H1 (cell line): ENCODE results near the gene CSGALNACT2. TPM values are rescaled to one million over a fixed set of nuclear protein-coding genes. Genes with fewer than 3 reads are reported as not detected.

ENCODE experiments used
- CTCF ChIA-PET: fragments of 300-600 bp; sonication (Branson Sonifier 250); formaldehyde crosslinking; loops from one replicate; lab custom pipeline; 2021; ENCODE audit not compliant: partially characterized antibody; lab: Charles Lee
- POLR2A ChIA-PET: fragments of 300-600 bp; sonication (Branson Sonifier 250); formaldehyde crosslinking; loops from one replicate; lab custom pipeline; 2021; ENCODE audit warnings: inconsistent platforms; ENCODE audit not compliant: partially characterized antibody; lab: Charles Lee
- DNase-seq, 2 experiments: peaks; one replicate each; pipeline versions ENCODE4 v3.0.0 to v3.0.0-alpha.2; 2010 to 2022; ENCODE audit warnings: low spot score in 2 of 2, low read depth in 1 of 2, mixed read lengths in 1 of 2
- FAIRE-seq: peaks from 2 replicates; lab custom pipeline; 2011; peaks lifted over from hg19 to GRCh38; lab: Jason Lieb, UNC
- H2AFZ ChIP-seq: 2 replicates; pipeline ENCODE4 v1.8.1; 2012; ENCODE audit warnings: low read length, inconsistent platforms
- H2AK5ac ChIP-seq: 2 replicates; pipeline ENCODE4 v1.6.1; 2013; ENCODE audit warnings: low read depth, low read length
- H2BK120ac ChIP-seq: replicated peaks from 2 replicates; pipeline ENCODE3; 2013; ENCODE audit warnings: low read depth, low read length, inconsistent platforms
- H2BK12ac ChIP-seq: 2 replicates; pipeline ENCODE4 v1.6.1; 2013; ENCODE audit warnings: low read depth, low read length
- H2BK15ac ChIP-seq: 2 replicates; pipeline ENCODE4 v1.6.1; 2013; ENCODE audit warnings: low read length
- H2BK20ac ChIP-seq: 2 replicates; pipeline ENCODE4 v1.6.1; 2013; ENCODE audit warnings: low read length
- H2BK5ac ChIP-seq: 2 replicates; pipeline ENCODE4 v1.6.1; 2013; ENCODE audit warnings: low read depth, low read length
- H3K14ac ChIP-seq: 2 replicates; pipeline ENCODE4 v1.6.1; 2013; ENCODE audit warnings: inconsistent platforms; ENCODE audit not compliant: insufficient read length
- H3K18ac ChIP-seq: 2 replicates; pipeline ENCODE4 v1.6.1; 2013; ENCODE audit warnings: low read length; ENCODE audit errors: extremely low read depth
- H3K23ac ChIP-seq: 2 replicates; pipeline ENCODE4 v1.6.1; 2013; ENCODE audit warnings: inconsistent platforms; ENCODE audit not compliant: insufficient read length
- H3K23me2 ChIP-seq: 2 replicates; pipeline ENCODE4 v1.6.1; 2013; ENCODE audit warnings: low read depth, low read length
- H3K27ac ChIP-seq: 2 replicates; pipeline ENCODE4 v1.6.1; 2011; ENCODE audit warnings: low read depth, low read length, inconsistent platforms
- H3K27me3 ChIP-seq, 4 experiments: replicated peaks in 1 of 4; 1 replicate in 1 of 4; 2 replicates in 3 of 4; pipeline versions ENCODE4 v1.6.1 to v1.8.1; 2011 to 2013; ENCODE audit warnings: low read length in 3 of 4, mild to moderate bottlenecking in 3 of 4, inconsistent platforms in 2 of 4, mixed read lengths in 2 of 4, moderate library complexity in 1 of 4; ENCODE audit not compliant: control insufficient read depth in 3 of 4, insufficient read depth in 3 of 4; ENCODE audit errors: extremely low read depth in 1 of 4
- H3K36me3 ChIP-seq, 4 experiments: 2 replicates each; pipeline versions ENCODE4 v1.6.1 to v1.8.1; 2011 to 2013; ENCODE audit warnings: mild to moderate bottlenecking in 4 of 4, low read length in 3 of 4, moderate library complexity in 2 of 4, control low read depth in 1 of 4, inconsistent platforms in 1 of 4; ENCODE audit not compliant: insufficient read depth in 4 of 4, control insufficient read depth in 2 of 4
- H3K4ac ChIP-seq: replicated peaks from 2 replicates; pipeline ENCODE3; 2013; ENCODE audit warnings: low read length, low read depth, mixed read lengths, inconsistent platforms; ENCODE audit not compliant: insufficient read length
- H3K4me1 ChIP-seq, 4 experiments: replicated peaks in 1 of 4; 1 replicate in 1 of 4; 2 replicates in 3 of 4; pipeline versions ENCODE4 v1.6.1 to v1.8.1; 2011 to 2013; ENCODE audit warnings: low read length in 3 of 4, inconsistent platforms in 2 of 4, mixed read lengths in 1 of 4; ENCODE audit not compliant: insufficient read depth in 4 of 4, control insufficient read depth in 3 of 4
- H3K4me2 ChIP-seq, 2 experiments: 2 replicates each; pipeline versions ENCODE4 v1.6.1 to v1.8.1; 2011 to 2013; ENCODE audit warnings: low read depth in 2 of 2, low read length in 2 of 2, control low read depth in 1 of 2, inconsistent platforms in 1 of 2, mild to moderate bottlenecking in 1 of 2; ENCODE audit not compliant: insufficient read depth in 1 of 2
- H3K4me3 ChIP-seq, 4 experiments: fragments of 200-600, 300-600 bp in 1 of 4; sonication (generic), shearing (Covaris generic), sonication (Bioruptor Twin) in 1 of 4; 2 replicates each; pipeline versions ENCODE4 v1.5.1 to v1.8.1; 2011 to 2016; ENCODE audit warnings: low read length in 4 of 4, low read depth in 3 of 4, control low read depth in 2 of 4, inconsistent platforms in 2 of 4, mild to moderate bottlenecking in 2 of 4, mixed read lengths in 1 of 4, moderate library complexity in 1 of 4; ENCODE audit not compliant: insufficient read depth in 2 of 4; ENCODE audit errors: extremely low read depth in 1 of 4
- H3K56ac ChIP-seq: replicated peaks from 2 replicates; pipeline ENCODE3; 2013; ENCODE audit warnings: low read depth, mild to moderate bottlenecking, mixed read lengths, low read length, inconsistent platforms; ENCODE audit not compliant: insufficient read length
- H3K79me1 ChIP-seq: 2 replicates; pipeline ENCODE4 v1.6.1; 2013; ENCODE audit warnings: low read depth, low read length, control low read depth
- H3K79me2 ChIP-seq, 2 experiments: 2 replicates each; pipeline versions ENCODE4 v1.6.1 to v1.8.1; 2012 to 2013; ENCODE audit warnings: low read length in 2 of 2, mild to moderate bottlenecking in 2 of 2, inconsistent platforms in 1 of 2; ENCODE audit not compliant: insufficient read depth in 2 of 2, control insufficient read depth in 1 of 2
- H3K9ac ChIP-seq, 4 experiments: replicated peaks in 1 of 4; 1 replicate in 1 of 4; 2 replicates in 3 of 4; pipeline versions ENCODE4 v1.6.1 to v1.8.1; 2011 to 2013; ENCODE audit warnings: low read depth in 3 of 4, low read length in 3 of 4, control low read depth in 2 of 4, mild to moderate bottlenecking in 2 of 4, moderate library complexity in 2 of 4, inconsistent platforms in 1 of 4; ENCODE audit errors: extremely low read depth in 1 of 4
- H3K9me3 ChIP-seq, 2 experiments: 2 replicates each; pipeline versions ENCODE4 v1.6.1 to v1.8.1; 2012 to 2013; ENCODE audit warnings: mild to moderate bottlenecking in 2 of 2, moderate library complexity in 2 of 2, control low read depth in 1 of 2, inconsistent platforms in 1 of 2, low read depth in 1 of 2, low read length in 1 of 2, mixed read lengths in 1 of 2; ENCODE audit not compliant: insufficient read depth in 2 of 2
- H4K20me1 ChIP-seq, 2 experiments: replicated peaks in 1 of 2; 2 replicates each; pipeline versions ENCODE3 to v1.8.1; 2011 to 2013; ENCODE audit warnings: inconsistent platforms in 2 of 2, low read length in 2 of 2, mild to moderate bottlenecking in 1 of 2; ENCODE audit not compliant: insufficient read depth in 2 of 2, control insufficient read depth in 1 of 2
- H4K5ac ChIP-seq: 2 replicates; pipeline ENCODE4 v1.6.1; 2013; ENCODE audit warnings: low read length, low read depth, mixed read lengths, inconsistent platforms; ENCODE audit not compliant: insufficient read length
- H4K8ac ChIP-seq: 2 replicates; pipeline ENCODE4 v1.8.0; 2013; ENCODE audit warnings: mild to moderate bottlenecking, moderate library complexity, low read length, inconsistent platforms; ENCODE audit not compliant: insufficient read depth; ENCODE audit errors: extremely low read depth
- H4K91ac ChIP-seq: replicated peaks from 2 replicates; pipeline ENCODE3; 2013; ENCODE audit warnings: low read length, mixed read lengths, inconsistent platforms; ENCODE audit not compliant: insufficient read length
- CBX5 ChIP-seq: fragments of 300-800, 300-1000 bp; sonication (generic); IDR thresholded peaks from 2 replicates; pipeline ENCODE4 v1.7.1; 2016; ENCODE audit warnings: antibody characterized with exemption, low read length, low read depth
- CBX8 ChIP-seq: fragments of 300-800, 300-1000 bp; sonication (generic); IDR thresholded peaks from 2 replicates; pipeline ENCODE4 v1.7.1; 2016; ENCODE audit warnings: low read depth, low read length, borderline replicate concordance
- WGBS, 2 experiments: shearing (Covaris generic) in 1 of 2; methylation state at CpG; one replicate each; pipeline versions ENCODE4 v1.1.6 to v1.1.7; 2013 to 2015; ENCODE audit warnings: low lambda C conversion rate in 2 of 2, mixed read lengths in 2 of 2, inconsistent platforms in 1 of 2, low coverage in 1 of 2, missing lambda C conversion rate in 1 of 2; ENCODE audit not compliant: insufficient replicate concordance in 2 of 2, insufficient coverage in 1 of 2, insufficient read length in 1 of 2; ENCODE audit errors: extremely low coverage in 1 of 2, missing lambda C conversion rate in 1 of 2; 5-methylcytosine and 5-hydroxymethylcytosine counted together
- polyA plus RNA-seq, 7 experiments: library from polyadenylated mRNA; depleted of rRNA in 3 of 7; stranded (reverse) in 5 of 7; unstranded in 2 of 7; fragments of >200 nt in 5 of 7; fragments of 200-250 nt in 2 of 7; gene quantifications; 1 replicate in 5 of 7; 2 replicates in 1 of 7; 4 replicates in 1 of 7; pipeline versions ENCODE4 v1.2.1 to v1.2.3, GENCODE V29; 2011 to 2013; ENCODE audit warnings: missing spikeins in 2 of 7, mixed read lengths in 2 of 7
- total RNA-seq: library from RNA; stranded (reverse); fragmentation: NEBNext Ultra II Directional; extraction: Animal tissue kit (Norgen Biotek cat#: 25700); gene quantifications from 2 replicates; pipeline ENCODE4 v1.2.1, GENCODE V29; 2021

The CSGALNACT2 gene
- total and polyA plus RNA-seq, 2 of the 8 experiments (the other 6 are each of a cell fraction or from before 2014, with no cell fraction given) = 2.6 to 5.3 TPM

DNA sequence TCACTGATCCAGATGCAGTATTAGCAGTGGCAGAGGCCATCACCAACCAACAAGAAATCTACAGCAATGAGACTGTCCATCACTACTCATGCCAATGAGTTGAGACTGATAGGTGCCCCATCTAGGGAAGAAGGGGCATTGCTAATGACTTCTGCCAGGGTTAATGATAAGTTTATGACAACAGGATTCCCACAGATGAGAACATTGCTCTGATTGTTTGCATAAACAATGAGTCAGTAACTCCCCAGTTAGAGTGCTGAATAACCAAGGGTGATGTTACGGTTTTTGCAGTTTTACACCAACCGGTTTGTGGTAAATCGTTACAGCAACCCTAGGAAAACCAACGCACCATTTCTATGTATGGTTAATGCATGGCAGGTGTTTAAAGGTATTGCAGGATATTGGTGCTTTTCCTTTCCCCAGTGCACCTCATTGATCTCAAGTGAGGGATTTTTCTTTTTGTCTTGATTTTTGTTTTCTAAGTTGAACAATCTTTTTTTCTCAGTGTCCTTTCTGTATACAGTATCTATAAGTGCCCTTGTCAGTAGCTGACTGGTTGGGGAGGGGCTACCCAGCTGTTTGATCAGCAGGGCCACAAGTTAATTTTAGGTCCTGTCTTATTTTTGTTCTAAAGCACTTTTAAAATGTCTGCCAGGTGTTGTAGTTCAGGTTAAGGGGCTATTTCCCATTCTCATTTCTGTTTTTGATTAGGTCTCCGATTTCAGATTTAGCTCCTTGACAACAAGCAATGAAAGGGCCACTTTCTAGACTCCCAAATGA is 3.9 kb upstream of the CSGALNACT2 start:
- Histone ChIP-seq H4K91ac (no peak overlapping the region), H3K36me3 (no peaks in the 10 kb centered on the region), H3K56ac (no peak overlapping the region), H4K5ac (no peak overlapping the region), H3K27ac (no peak overlapping the region), H3K23ac (no peak overlapping the region), H4K20me1 (peaks cover 0 to 1% of the 10 kb centered on the region in 2 experiments), H4K8ac (no peak overlapping the region), H3K79me1 (no peaks in the 10 kb centered on the region), H3K18ac (no peak overlapping the region), H2AK5ac (no peak overlapping the region), H2BK12ac (no peak overlapping the region), H2BK15ac (no peak overlapping the region), H3K14ac (no peak overlapping the region), H2BK20ac (no peak overlapping the region), H3K27me3 (peaks cover 0 to 7% (median 1%) of the 10 kb centered on the region in 4 experiments; a peak in 3 of 7 replicates), H3K4me3 (no peak overlapping the region), H3K9ac (no peak overlapping the region), H3K4me1 (peaks cover 0 to 6% (median 1%) of the 10 kb centered on the region in 4 experiments; a peak in 4 of 7 replicates), H3K9me3 (no peaks in the 10 kb centered on the region), H2AFZ (no peak overlapping the region), H2BK120ac (no peak overlapping the region), H3K4me2 (no peak overlapping the region), H2BK5ac (no peak overlapping the region), H3K79me2 (0 out of 4 replicates have a peak, but pooled peaks cover 0 to under 1% of the 10 kb centered on the region in 2 experiments), H3K23me2 (peaks cover 14% of the 10 kb centered on the region), H3K4ac (no peak overlapping the region)
- DNase-seq = no peak
- 93% methylated on average over 5 of the region's 5 CpGs; no CpG with 5 or more reads in 1 of the 2 experiments for WGBS, 2 experiments
- TF ChIP-seq CBX5 (no peak), CBX8 (no peak)
- CTCF ChIA-PET = interaction anchor here (1.0 to 1.5 kb wide), 3 partner anchors 55 to 71 kb away, joined by 3 to 5 read pairs (median 3); no protein-coding TSS in a partner anchor
- no peak for FAIRE-seq
- POLR2A ChIA-PET = interaction anchor here (0.6 kb wide), 1 partner anchor 312 kb away, joined by 3 read pairs; no protein-coding TSS in a partner anchor
